ENCODE measurements around the gene BEND7.

DNA sequence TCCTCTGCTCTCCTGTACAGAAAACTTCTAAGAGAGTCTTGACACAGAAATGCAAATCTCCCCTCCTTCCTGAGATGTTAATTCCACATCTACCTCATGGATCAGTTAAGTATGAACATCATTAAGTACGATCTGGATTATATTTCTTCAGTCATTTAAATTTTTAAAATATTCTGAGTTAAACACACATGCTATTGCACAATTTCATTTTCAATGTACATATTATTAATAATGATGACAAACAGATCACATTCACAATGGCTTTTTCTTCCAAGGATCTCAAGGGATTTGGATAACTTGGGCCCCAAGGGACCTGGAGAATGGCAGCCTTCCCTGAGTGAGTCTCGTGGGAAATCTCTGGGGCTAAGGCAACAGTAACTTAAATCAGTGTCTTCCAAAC lies 16.2 kb downstream of the BEND7 start:
- TF ChIP-seq ZNF764 (CRISPR knock-in tag; IDR thresholded peaks at IDR 0.05; ENCODE audit: low read depth) (no peak), TOE1 (IDR thresholded peaks at IDR 0.05; ENCODE audit: borderline replicate concordance) (no peak), TOE1 (CRISPR knock-in tag; IDR thresholded peaks at IDR 0.05; ENCODE audit: borderline replicate concordance, low read depth) (no peak)

Data from K562 (cell line).